ENCODE data around the gene TSEN2. TPM values are rescaled to one million over a fixed set of nuclear protein-coding genes. Genes with fewer than 3 reads are reported as not detected.

TSEN2 gene
- total and polyA plus RNA-seq, 2 of the 4 experiments (the other 2 are of a cell fraction): 9.5 to 14.2 TPM

- Histone ChIP-seq H4K20me1 (ENCODE audit: insufficient read depth, low read length) (no peaks in the 10 kb centered on the region), H3K14ac (replicated peaks; ENCODE audit: low read depth, low read length) (no peak overlapping the region), H3K4me3 (ENCODE audit: insufficient read depth, low read depth, low read length) (no peak overlapping the region), H3K27me3 (ENCODE audit: control insufficient read depth, insufficient read depth, low read length) (peaks cover 1% of the 10 kb centered on the region; the same call in 1 of the 2 replicates), H2BK15ac (ENCODE audit: low read depth, low read length) (no peak overlapping the region), H3K23ac (ENCODE audit: low read depth, low read length) (no peak overlapping the region), H4K91ac (ENCODE audit: insufficient read depth, low read depth, low read length) (no peak overlapping the region; the same call in 1 of the 2 replicates), H2AK5ac (ENCODE audit: low read depth, low read length) (no peak overlapping the region), H4K8ac (ENCODE audit: low read depth in 2 of 2, low read length in 2 of 2) (no peak overlapping the region), H3K27ac (ENCODE audit: insufficient read depth, low read length) (no peak overlapping the region), H3K18ac (ENCODE audit: low read depth, low read length) (no peak overlapping the region), H2BK5ac (ENCODE audit: low read depth, low read length, poor library complexity, severe bottlenecking) (no peak overlapping the region), H4K5ac (ENCODE audit: low read depth, low read length) (no peak overlapping the region), H3K4me1 (ENCODE audit: control insufficient read depth, insufficient read depth, low read length) (no peaks in the 10 kb centered on the region), H3K4ac (ENCODE audit: low read depth, low read length) (no peak overlapping the region), H2AK9ac (replicated peaks; ENCODE audit: low read depth, low read length, poor library complexity) (no peak overlapping the region), H3K36me3 (ENCODE audit: control insufficient read depth, insufficient read depth, low read length) (no peaks in the 10 kb centered on the region), H3K9me1 (ENCODE audit: insufficient read depth, low read length) (no peaks in the 10 kb centered on the region; the same call in 1 of the 2 replicates), H2BK20ac (ENCODE audit: low read depth, low read length) (no peak overlapping the region), H3K4me2 (ENCODE audit: low read depth, low read length) (no peak overlapping the region), H3K79me1 (ENCODE audit: low read depth in 1 of 2, low read length in 2 of 2) (no peaks in the 10 kb centered on the region), H2BK120ac (ENCODE audit: low read depth, low read length) (no peak overlapping the region), H3K9me3 (ENCODE audit: control insufficient read depth, insufficient read depth, low read length) (no peaks in the 10 kb centered on the region), H2AFZ (replicated peaks; ENCODE audit: low read length, poor library complexity) (no peak overlapping the region), H3K56ac (ENCODE audit: extremely low read depth, insufficient read depth, low read length) (no peak overlapping the region), H3K9ac (ENCODE audit: low read depth, low read length) (no peak overlapping the region)
- TF ChIP-seq MXI1 (IDR thresholded peaks at IDR 0.05; ENCODE audit: borderline replicate concordance, low read depth, low read length) (no peak), USF2 (IDR thresholded peaks at IDR 0.05; ENCODE audit: low read depth, low read length) (no peak), RFX5 (IDR thresholded peaks at IDR 0.05; ENCODE audit: low read depth, low read length) (no peak), CHD1 (IDR thresholded peaks at IDR 0.05; ENCODE audit: low read depth, low read length) (no peak), BHLHE40 (IDR thresholded peaks at IDR 0.05; ENCODE audit: low read depth, low read length) (no peak), MAFK (IDR thresholded peaks at IDR 0.05; ENCODE audit: low read depth, low read length) (no peak), CTCF (conservative IDR thresholded peaks at IDR 0.05; ENCODE audit: low read depth, low read length) (no peak), MAZ (IDR thresholded peaks at IDR 0.05; ENCODE audit: borderline replicate concordance, low read depth, low read length) (no peak), POLR2A (IDR thresholded peaks at IDR 0.05; ENCODE audit: low read depth, low read length) (no peak), NFE2L2 (IDR thresholded peaks at IDR 0.05; ENCODE audit: low read depth, low read length) (no peak), FOS (IDR thresholded peaks at IDR 0.05; ENCODE audit: low read depth, low read length) (no peak), CEBPB (IDR thresholded peaks at IDR 0.05; ENCODE audit: low read depth, low read length) (no peak)
- WGBS, 2 experiments (ENCODE audit: extremely low coverage in 2 of 2, insufficient read length in 1 of 2): no CpG with 5 or more reads among the region's 5 CpGs
- DNase-seq (peak; percentile 54), ATAC-seq (ENCODE audit: low read depth) (peak; percentile 44)
- ChIA-PET POLR2A (ENCODE audit: unreplicated experiment) (interaction anchor here (0.6 kb wide), 2 partner anchors 70 to 291 kb away, joined by 3 read pairs; no protein-coding TSS in a partner anchor), CTCF (interaction anchor here (0.7 kb wide), 1 partner anchor 760 kb away, joined by 6 read pairs; no protein-coding TSS in a partner anchor)
- in situ Hi-C loops (cut with MboI; ENCODE audit: low sequenced_read_pairs): loop anchor here (10.0 kb wide), 1 partner anchor 295 kb away; no protein-coding TSS in a partner anchor
- no TSS peak for BruUV-seq (replicated peaks)
- dilution Hi-C loops (cut with HindIII; ENCODE audit: low sequenced_read_pairs, unreplicated experiment): no loop called here
- intact Hi-C loops (cut with micrococcal nuclease): no loop called here
These were observed 14.2 kb upstream of the TSEN2 start for GRCh38 chr3:12470111-12470510.

Measured in IMR-90 (cell line).